Subcutaneous adipose tissue (tissue), 4 donors: ENCODE measurements around the gene ETFA. TPM values are rescaled to one million over a fixed set of nuclear protein-coding genes. Genes with fewer than 3 reads are reported as not detected.

Experiments
- CTCF ChIP-seq: fragments of 450-650 bp; IDR thresholded peaks from one replicate; pipeline ENCODE4 v1.5.1; 2016; ENCODE audit warnings: low read depth, mild to moderate bottlenecking, control low read depth, antibody characterized with exemption, moderate library complexity
- total RNA-seq, 4 donors: library from RNA; depleted of rRNA; stranded (reverse); fragments of >200 nt; gene quantifications; one replicate each; pipeline ENCODE4 v1.1.0, GENCODE V29; 2016

ETFA gene
- total RNA-seq, 4 donors from 2014 or later = 148 to 186 (median 157) TPM

GRCh38 chr15:76349301-76350070, 38.2 kb upstream of the ETFA start:
- no peak for TF ChIP-seq CTCF

GRCh38 chr15:76347482-76348055, 36.3 kb upstream of the ETFA start:
- no peak for TF ChIP-seq CTCF

GRCh38 chr15:76346669-76347481, 35.6 kb upstream of the ETFA start:
- TF ChIP-seq CTCF = no peak

- no peak for TF ChIP-seq CTCF
These were observed 34.8 kb upstream of the ETFA start for GRCh38 chr15:76345880-76346668.

GRCh38 chr15:76345583-76345879, 34.3 kb upstream of the ETFA start:
- no peak for TF ChIP-seq CTCF

GRCh38 chr15:76344893-76345582, 33.8 kb upstream of the ETFA start:
- TF ChIP-seq CTCF = no peak
